GM19452 (cell line): ENCODE data around the gene DRC3.

Source experiments
- ATAC-seq: cut with Tn5 transposase; IDR thresholded peaks from one replicate; pipeline ENCODE4 v1.9.1; 2021; ENCODE audit not compliant: unreplicated experiment

The DRC3 gene

GRCh38 chr17:17965152-17965721, 7.4 kb upstream of the DRC3 start:
- ATAC-seq = no peak

GRCh38 chr17:17966399-17966798, 6.3 kb upstream of the DRC3 start:
- no peak for ATAC-seq

- no peak for ATAC-seq
Observed at GRCh38 chr17:17970699-17971430, 1.8 kb upstream of the DRC3 start.

GRCh38 chr17:17971431-17972125, 1.1 kb upstream of the DRC3 start:
- no peak for ATAC-seq

GRCh38 chr17:17972952-17973254, 241 bp downstream of the DRC3 start:
- ATAC-seq = peak; percentile 5

GRCh38 chr17:17975436-17975835, 2.8 kb downstream of the DRC3 start:
- no peak for ATAC-seq

- ATAC-seq = no peak
Observed at GRCh38 chr17:17976931-17977570, 4.4 kb downstream of the DRC3 start.

- ATAC-seq = no peak
Observed at GRCh38 chr17:17978481-17979424, 6.1 kb downstream of the DRC3 start.

- ATAC-seq = no peak
Observed at GRCh38 chr17:17979778-17980177, 7.1 kb downstream of the DRC3 start.

- ATAC-seq = no peak
Observed at GRCh38 chr17:17981330-17981729, 8.7 kb downstream of the DRC3 start.

- ATAC-seq = no peak
Observed at GRCh38 chr17:17982801-17983200, 10.1 kb downstream of the DRC3 start.

GRCh38 chr17:17983376-17983775, 10.7 kb downstream of the DRC3 start:
- ATAC-seq = no peak

- no peak for ATAC-seq
Observed at GRCh38 chr17:17983776-17984175, 11.1 kb downstream of the DRC3 start.

- ATAC-seq = no peak
Observed at GRCh38 chr17:17985153-17985552, 12.5 kb downstream of the DRC3 start.

GRCh38 chr17:17985555-17985954, 12.9 kb downstream of the DRC3 start:
- ATAC-seq = no peak

GRCh38 chr17:17987187-17987896, 14.7 kb downstream of the DRC3 start:
- ATAC-seq = no peak

- ATAC-seq = no peak
Observed at GRCh38 chr17:17987901-17988300, 15.2 kb downstream of the DRC3 start.

- ATAC-seq = no peak
Observed at GRCh38 chr17:17988427-17988945, 15.8 kb downstream of the DRC3 start.

GRCh38 chr17:17989081-17989480, 16.4 kb downstream of the DRC3 start:
- ATAC-seq = no peak

GRCh38 chr17:17989618-17990017, 17.0 kb downstream of the DRC3 start:
- ATAC-seq = no peak
